ENCODE results near the gene TM4SF4. TPM values are rescaled to one million over a fixed set of nuclear protein-coding genes. Genes with fewer than 3 reads are reported as not detected.

The TM4SF4 gene, protein sequence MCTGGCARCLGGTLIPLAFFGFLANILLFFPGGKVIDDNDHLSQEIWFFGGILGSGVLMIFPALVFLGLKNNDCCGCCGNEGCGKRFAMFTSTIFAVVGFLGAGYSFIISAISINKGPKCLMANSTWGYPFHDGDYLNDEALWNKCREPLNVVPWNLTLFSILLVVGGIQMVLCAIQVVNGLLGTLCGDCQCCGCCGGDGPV
- total RNA-seq = under 1 TPM in 1 of 4 donors, not detected in 3; 0.13 TPM
- under 1 TPM in 2 of 3 donors, not detected in 1; 0.07 to 0.66 TPM for polyA plus RNA-seq
- long read RNA-seq, donor 1 = 0 reads
- long read RNA-seq, donor 2 = 0 reads

DNA sequence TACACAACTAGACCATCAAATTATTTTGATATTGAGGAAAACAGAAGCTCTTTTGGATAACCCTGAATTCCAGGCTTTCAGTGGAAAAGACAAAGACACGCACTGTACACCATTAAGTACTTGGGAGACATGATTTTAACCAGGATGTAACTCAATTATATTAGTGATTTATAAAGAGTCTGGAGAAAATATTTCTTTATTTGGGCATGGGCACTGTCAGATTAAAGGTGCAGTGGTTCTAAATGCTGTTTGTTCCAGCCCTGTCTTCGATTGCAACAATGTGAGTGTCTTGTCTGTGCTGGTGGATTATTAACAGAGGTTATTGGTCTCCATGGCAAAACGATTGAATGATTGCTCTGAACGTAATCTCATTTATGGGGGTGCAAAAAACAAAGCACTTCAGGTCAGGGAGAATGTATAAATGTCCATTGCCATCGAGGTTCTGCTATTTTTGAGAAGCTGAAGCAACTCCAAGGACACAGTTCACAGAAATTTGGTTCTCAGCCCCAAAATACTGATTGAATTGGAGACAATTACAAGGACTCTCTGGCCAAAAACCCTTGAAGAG, at the start of gene TM4SF4:
TM4SF4 (plus strand) TSS at position 448 of the 568 bp plus-strand sequence. CDS start 181 bp downstream, outside the sequence.
- no peaks in the 10 kb centered on the region for H3K27me3 ChIP-seq (ENCODE audit: insufficient read depth in 3 of 3, low read length in 2 of 3)
- intact Hi-C loops (cut with DNase I) = loop anchor here in 1 of 2 donors (10.0 kb wide), 2 partner anchors 180 to 520 kb away; no protein-coding TSS in a partner anchor
- TF ChIP-seq, protein P1, sequence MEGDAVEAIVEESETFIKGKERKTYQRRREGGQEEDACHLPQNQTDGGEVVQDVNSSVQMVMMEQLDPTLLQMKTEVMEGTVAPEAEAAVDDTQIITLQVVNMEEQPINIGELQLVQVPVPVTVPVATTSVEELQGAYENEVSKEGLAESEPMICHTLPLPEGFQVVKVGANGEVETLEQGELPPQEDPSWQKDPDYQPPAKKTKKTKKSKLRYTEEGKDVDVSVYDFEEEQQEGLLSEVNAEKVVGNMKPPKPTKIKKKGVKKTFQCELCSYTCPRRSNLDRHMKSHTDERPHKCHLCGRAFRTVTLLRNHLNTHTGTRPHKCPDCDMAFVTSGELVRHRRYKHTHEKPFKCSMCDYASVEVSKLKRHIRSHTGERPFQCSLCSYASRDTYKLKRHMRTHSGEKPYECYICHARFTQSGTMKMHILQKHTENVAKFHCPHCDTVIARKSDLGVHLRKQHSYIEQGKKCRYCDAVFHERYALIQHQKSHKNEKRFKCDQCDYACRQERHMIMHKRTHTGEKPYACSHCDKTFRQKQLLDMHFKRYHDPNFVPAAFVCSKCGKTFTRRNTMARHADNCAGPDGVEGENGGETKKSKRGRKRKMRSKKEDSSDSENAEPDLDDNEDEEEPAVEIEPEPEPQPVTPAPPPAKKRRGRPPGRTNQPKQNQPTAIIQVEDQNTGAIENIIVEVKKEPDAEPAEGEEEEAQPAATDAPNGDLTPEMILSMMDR (IDR thresholded peaks at IDR 0.05) = no peak
- H3K4me1 ChIP-seq = peaks cover 35% of the 10 kb centered on the region
- no peaks in the 10 kb centered on the region for H3K36me3 ChIP-seq (ENCODE audit: insufficient read depth in 1 of 2, low read depth in 1 of 2)
- ATAC-seq (no peak), DNase-seq (no peak)
- 49 to 66% (median 50%) methylated on average over 5 of the region's 5 CpGs for WGBS, 3 donors
- peak within 1 kb of the TSS; percentile 71 for H3K27ac ChIP-seq
- no peaks in the 10 kb centered on the region for H3K9me3 ChIP-seq
- H3K4me3 ChIP-seq = no peak within 1 kb of the TSS

DNA sequence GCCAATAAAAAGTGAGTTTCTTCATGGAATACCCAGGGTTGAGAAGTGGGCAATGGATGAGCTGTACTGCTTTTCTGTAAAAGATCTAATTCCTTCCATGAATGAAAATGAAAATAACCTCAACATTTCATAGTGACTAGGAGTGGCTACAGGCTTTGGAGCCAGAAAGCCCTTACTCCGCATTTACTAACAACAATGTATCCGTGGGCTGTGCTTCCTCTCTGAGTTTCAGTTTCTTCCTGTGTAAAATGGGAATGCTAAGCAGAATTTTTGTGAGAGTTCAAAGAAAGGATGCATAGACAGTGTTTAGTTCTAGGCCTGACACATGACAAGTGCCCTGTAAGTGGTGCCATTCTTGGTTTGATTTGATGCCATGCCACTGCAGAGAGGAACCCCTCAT, 49.6 kb upstream of the TM4SF4 start:
- H3K27me3 ChIP-seq (ENCODE audit: insufficient read depth in 3 of 3, low read length in 2 of 3) = no peaks in the 10 kb centered on the region
- DNase-seq (no peak), ATAC-seq (no peak)
- no peaks in the 10 kb centered on the region for H3K4me1 ChIP-seq
- H3K4me3 ChIP-seq = no peak overlapping the region
- no peaks in the 10 kb centered on the region for H3K36me3 ChIP-seq (ENCODE audit: insufficient read depth in 1 of 2, low read depth in 1 of 2)
- TF ChIP-seq, protein P1 (IDR thresholded peaks at IDR 0.05) = no peak
- 51 to 54% (median 54%) methylated on average over 2 of the region's 2 CpGs for WGBS, 3 donors
- intact Hi-C loops (cut with DNase I) = no loop called here
- H3K9me3 ChIP-seq = no peaks in the 10 kb centered on the region
- H3K27ac ChIP-seq = no peak overlapping the region

DNA sequence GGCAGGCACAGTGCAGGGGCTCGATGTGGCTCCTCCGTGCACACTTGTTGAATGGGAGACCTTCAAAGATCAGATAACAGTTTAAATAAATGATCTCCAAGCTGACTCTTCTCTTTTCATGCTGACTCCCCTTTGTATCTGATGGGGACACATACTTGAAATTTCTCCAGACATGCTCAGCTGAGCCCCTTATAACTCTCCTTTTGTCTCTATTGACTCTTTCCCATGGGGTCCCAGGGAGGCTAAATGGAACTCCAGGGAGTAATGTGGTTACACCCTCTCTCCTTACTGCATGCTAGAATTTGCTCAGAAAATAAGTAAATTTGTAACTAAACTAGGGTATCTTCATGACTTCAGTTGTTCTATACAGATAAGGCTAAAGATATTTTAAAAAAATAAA, 48.2 kb upstream of the TM4SF4 start:
- Histone ChIP-seq H3K9me3 (no peaks in the 10 kb centered on the region), H3K4me1 (no peaks in the 10 kb centered on the region), H3K4me3 (no peak overlapping the region), H3K36me3 (ENCODE audit: insufficient read depth in 1 of 2, low read depth in 1 of 2) (no peaks in the 10 kb centered on the region), H3K27ac (no peak overlapping the region), H3K27me3 (ENCODE audit: insufficient read depth in 3 of 3, low read length in 2 of 3) (no peaks in the 10 kb centered on the region)
- ATAC-seq = no peak
- WGBS, 3 donors = 56 to 61% (median 57%) methylated on average over 2 of the region's 2 CpGs
- intact Hi-C loops (cut with DNase I) = no loop called here
- TF ChIP-seq, protein P1 (IDR thresholded peaks at IDR 0.05) = no peak
- no peak for DNase-seq

DNA sequence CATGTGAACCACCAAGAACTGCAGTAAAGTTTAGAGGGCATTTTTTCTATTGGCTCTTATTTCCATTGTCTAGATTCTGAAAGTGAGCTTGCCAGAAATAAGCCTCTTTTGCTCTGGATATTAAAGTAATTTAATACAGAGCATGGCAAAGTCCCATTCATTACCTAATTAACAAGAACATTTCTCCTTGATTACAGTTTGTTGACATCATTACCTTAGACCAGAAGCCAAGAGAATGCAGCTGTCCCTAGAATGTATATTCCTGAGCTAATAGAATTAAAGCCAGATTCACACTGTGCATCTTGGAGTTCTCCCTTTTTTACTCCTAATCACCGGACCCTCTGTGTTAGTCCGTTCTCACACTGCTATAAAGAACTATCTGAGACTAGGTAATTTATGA, 46.4 kb upstream of the TM4SF4 start:
- WGBS, 3 donors = 40 to 57% (median 44%) methylated on average over 2 of the region's 2 CpGs
- Histone ChIP-seq H3K9me3 (no peaks in the 10 kb centered on the region), H3K4me1 (no peaks in the 10 kb centered on the region), H3K36me3 (ENCODE audit: insufficient read depth in 1 of 2, low read depth in 1 of 2) (no peaks in the 10 kb centered on the region), H3K27me3 (ENCODE audit: insufficient read depth in 3 of 3, low read length in 2 of 3) (no peaks in the 10 kb centered on the region), H3K27ac (no peak overlapping the region), H3K4me3 (no peak overlapping the region)
- intact Hi-C loops (cut with DNase I) = no loop called here
- ATAC-seq = no peak
- DNase-seq = no peak
- TF ChIP-seq, protein P1 (IDR thresholded peaks at IDR 0.05) = no peak
